ENCODE data around the gene B3GLCT.
"Not testable (repeated sequence)": the region's sequence is repeated elsewhere in the genome, so short reads cannot be mapped to it uniquely, and the experiment has no call there.

Gene B3GLCT

DNA sequence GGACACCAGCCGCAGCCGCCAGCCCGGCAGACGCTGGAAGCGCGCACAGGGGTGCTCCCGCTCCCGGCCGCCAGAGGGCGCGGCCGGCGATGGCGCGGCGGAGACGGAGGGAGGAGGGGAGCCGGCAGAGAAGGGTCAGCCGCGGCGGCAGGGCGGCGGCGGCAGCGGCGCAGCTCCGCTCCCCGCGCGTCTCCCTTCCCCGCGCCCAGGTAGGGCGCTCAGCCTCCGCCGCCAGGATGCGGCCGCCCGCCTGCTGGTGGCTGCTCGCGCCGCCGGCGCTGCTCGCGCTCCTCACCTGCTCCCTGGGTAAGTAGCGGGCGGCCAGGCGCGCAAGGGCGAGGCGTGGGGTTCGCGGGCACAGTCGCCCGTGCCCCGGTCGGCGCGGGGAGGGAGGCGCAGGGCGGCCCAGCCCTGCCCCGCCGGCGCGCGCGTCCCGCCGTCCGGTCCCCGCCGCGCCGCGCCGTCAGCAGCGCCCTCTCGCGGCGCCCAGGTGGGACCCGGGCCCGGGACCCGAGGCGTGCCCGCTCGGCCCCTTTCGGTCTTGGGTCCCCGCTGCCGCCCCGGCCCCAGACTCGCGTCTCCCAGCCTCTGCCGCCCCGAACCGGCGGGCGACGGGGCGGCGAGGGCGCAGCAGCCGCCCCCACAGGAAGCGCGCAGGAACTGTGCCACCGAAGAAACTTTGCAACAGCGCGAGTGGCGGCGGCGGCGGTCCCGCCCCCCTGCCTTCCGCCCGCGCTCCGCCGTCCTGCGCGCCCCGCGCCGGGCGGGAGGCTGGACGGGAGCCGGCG lies at the start of gene B3GLCT:
TSS of gene B3GLCT (plus strand) at position 127 of the 788 bp plus-strand sequence. CDS start at position 237, 110 bp downstream.
- peak; percentile 92 for DNase-seq

DNA sequence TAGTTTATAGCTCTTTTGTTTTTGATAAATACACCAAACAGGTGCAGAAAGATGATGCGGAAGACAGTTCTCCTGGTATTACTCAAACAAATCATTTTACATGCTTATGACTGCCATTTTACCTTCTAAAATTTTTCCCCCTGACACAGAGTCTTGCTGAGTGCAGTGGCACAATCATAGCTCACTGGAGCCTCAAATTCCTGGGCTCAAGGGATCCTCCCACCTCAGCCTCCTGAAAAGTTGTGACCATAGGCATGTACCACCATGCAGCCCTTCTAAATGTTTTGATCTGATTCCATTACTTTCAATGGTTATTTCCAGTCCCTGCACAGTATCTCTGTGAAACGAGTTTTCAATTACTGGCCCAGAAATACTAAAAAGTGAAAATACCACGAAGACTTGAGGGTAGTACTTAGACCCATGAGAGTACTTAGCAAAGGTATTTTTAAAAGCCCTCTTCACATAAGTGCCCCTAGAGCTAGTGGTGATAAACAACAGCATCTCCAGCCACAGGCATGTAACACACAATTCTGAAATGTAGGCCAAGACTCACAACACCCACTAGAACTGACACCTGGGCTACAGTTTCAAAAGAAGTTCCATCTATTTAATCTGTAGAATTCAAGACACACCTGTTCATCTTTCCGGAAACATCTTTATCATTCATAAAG lies 49.3 kb upstream of the B3GLCT start:
- no peak for DNase-seq

DNA sequence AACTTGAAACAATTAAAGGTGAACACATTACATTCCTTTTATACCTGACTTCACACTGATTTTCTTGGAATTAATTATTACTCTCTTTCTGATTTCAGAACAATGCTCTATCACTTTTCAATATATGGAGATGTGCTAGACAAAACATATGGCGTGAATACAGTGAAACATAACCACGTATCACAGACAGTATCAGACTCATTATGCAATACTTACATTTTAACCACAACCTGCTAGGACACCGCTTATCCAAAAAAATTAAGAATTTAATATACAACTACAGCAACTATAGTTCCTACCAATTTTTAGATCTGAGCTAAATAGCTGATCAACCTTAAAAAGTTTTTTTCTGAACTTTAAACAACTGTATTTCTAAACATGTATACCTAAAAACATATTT lies 47.9 kb upstream of the B3GLCT start:
- DNase-seq: no peak

DNA sequence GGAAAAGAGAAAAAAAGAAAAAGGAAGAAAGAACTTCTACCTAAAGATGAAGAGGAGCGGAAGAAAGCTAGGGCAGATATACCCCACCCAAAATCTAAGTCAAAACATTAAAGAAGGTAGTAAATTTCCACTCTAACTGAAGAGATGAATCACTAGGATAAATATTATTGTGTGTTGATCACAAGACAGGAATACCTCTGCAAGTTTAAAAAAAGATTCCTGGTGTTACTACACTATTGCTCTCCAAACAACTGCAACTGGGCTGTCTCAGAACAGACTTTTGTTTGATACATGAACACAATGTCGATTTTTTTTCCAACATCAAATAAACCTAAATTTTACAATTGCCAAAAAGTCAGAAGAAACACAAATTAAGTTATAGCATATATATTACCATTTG lies 44.8 kb upstream of the B3GLCT start:
- no peak for DNase-seq

DNA sequence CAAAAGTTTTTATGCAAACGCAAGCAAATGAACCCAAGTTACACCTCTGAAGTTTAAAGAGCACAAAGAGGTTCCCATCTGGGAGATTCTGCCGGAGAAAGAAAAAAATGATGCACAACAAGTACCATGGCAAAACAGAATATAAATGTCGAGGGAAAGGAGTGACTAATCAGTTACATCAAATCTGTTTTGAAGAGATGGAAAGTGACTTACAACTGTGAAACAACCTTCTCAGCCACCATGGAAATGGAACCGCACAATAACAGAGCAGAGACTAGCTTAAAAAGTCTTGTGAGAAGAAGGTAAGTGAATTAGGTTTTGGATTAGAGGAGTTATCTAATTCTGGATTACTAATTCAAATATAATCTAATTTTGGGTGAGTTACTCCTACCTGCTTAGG lies 40.5 kb upstream of the B3GLCT start:
- no peak for DNase-seq

DNA sequence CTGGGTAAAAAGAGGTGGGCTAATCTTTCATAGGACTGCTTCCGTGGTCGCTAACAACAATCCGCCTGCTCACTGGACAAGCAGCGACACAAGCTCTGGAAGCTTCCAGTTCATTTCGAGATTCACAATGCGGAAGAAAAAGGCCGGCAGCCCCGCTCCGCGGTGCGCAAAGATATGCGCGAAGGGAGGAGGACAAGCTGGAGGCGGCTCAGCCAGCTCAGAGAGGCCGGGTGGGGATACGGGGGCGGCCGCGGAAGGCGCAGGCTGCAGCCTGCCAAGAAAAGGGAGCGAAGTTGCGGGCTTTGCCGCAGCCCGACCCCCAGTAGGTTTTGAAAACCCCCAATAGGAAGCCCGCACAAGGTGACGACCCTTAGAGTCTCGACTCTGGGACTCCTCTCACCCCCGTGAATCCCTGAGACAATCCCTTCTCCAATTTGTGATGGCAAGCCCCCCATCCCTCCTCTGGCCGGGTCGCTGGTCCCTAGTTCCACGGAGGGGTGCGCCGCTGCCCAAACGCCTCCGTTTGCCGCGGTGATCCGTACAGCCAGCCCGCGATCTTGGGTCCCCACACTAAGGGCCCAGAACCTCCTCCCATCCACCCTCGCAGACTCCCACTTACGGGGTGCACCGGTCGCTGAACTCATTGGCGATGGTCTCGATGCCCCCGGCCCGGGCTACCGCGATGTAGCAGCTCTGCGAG lies 38.8 kb upstream of the B3GLCT start:
- peak; percentile 86 for DNase-seq

GRCh38 chr13:31161557-31162150 lies 38.1 kb upstream of the B3GLCT start, which contains the start of gene HSPH1:
HSPH1 (minus strand) TSS chr13:31161904; CDS start chr13:31161582, 322 bp downstream.
- peak; percentile 99 for DNase-seq

GRCh38 chr13:31162151-31163008 lies 37.4 kb upstream of the B3GLCT start:
- no peak for DNase-seq

- DNase-seq: no peak
Measured at GRCh38 chr13:31166591-31166990, 33.2 kb upstream of the B3GLCT start.

DNA sequence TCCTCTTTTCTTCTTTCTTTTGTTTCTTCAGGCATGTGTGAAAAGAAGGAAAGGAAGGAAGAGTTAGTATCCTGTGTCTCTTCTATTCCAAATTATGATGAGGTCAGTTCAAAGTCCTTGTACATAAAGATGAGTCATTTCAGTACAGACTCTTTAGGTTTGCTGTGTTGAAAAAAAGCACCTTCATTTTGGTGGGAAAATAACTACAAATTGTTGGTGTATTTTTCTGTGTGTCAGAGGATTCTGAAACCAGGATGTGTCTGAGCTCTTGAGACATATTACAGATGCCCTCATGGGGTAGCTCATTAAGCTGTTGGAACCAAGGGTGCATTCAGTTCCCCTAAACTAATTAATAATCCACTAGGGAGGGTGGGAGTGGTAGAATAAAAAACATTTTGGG lies 32.3 kb upstream of the B3GLCT start:
- DNase-seq: no peak

DNA sequence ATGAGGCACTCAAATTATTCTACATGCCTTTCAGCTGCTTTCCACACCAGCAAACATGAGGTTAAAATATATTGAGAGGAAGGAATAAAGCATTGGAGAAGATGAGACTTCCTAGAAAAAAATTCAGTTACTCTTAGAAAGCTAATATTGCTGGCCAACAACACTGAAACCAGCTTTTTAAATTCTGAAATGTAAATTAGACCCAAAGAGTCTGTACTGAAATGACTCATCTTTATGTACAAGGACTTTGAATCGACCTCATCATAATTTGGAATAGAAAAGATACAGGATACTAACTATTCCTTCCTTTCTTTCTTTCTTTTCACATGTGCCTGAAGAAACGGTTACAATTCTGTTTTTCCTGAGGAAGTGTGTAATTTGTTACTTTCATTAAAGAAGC lies 31.6 kb upstream of the B3GLCT start:
- DNase-seq: no peak

GRCh38 chr13:31168736-31169135 lies 31.0 kb upstream of the B3GLCT start:
- DNase-seq: no peak

- no peak for DNase-seq
Measured at GRCh38 chr13:31172001-31172400, 27.8 kb upstream of the B3GLCT start.

DNA sequence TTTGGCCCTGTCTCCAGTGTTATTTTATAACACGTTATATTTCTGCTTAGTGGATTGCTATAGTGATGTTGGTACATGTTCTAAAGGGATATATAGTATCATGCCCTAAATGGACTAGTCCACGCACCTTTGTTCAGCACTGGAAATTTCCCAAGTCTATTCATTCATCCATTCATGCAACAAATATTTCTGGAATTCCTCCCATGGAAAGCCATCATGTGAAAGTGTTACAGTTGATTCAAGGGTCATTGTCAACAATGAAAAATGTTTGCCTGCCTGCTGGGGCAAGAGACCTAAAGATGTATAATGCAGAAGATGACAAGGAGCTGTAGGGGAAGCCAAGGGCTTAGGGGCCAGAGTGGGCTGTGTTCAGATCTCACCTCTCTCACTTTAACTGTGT lies 27.2 kb upstream of the B3GLCT start:
- no peak for DNase-seq

- DNase-seq: no peak
Measured at GRCh38 chr13:31174018-31174417, 25.8 kb upstream of the B3GLCT start.

DNA sequence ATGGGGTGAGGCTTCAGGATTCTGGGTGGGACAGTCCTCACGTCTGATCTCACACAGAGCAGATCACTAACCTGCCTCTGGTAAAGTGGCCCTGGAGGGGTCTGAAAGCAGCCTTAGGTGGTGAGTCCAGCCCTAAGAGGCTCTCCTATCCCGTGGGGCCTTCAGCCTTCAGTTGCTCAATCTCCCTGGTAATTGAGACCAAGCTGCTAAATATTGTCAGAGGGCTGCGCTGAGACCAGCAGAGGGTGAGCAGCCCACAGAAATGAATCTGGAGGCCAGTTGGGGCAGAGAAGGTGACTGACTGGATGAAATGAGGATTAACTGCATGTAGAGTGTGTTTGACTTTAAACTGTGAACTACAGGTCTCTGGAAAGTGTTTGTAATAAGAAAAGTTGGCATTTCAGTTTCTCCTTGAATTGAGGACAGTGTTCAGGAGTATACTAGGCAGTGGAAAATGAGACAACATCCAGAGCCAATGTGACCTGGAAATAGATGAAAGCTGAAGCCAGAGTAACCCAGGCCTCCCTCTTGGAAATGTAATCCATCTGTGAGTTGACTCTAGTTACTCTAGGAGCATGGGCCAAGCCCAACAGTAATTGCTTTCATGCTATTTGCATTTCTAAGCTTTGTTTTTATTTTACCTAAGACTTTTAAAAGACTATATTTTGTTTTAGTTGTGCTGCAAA lies 23.8 kb upstream of the B3GLCT start:
- DNase-seq: no peak

DNA sequence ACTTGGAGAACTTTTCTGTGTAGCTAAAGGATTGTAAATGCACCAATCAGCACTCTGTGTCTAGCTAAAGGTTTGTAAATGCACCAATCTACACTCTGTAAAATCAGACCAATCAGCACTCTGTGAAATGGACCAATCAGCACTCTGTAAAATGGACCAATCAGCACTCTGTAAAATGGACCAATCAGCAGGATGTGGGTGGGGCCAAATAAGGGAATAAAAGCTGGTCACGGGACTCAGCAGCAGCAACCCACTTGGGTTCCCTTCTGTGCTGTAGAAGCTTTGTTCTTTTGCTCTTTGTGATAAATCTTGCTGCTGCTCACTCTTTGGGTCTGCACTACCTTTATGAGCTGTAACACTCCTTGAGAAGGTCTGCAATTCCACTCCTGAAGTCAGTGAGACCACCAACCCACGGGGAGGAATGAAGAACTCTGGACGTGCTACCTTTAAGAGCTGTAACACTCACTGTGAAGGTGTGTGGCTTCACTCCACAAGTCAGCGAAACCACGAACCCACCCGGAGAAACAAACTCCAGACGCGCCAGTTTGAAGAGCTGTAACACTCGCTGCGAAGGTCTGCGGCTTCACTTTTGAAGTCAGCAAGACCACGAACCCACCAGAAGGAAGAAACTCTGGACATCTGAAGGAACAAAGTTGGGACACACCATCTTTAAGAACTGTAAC lies 21.8 kb upstream of the B3GLCT start:
- DNase-seq: not testable (repeated sequence)

GRCh38 chr13:31179241-31179640 lies 20.5 kb upstream of the B3GLCT start:
- no peak for DNase-seq

- no peak for DNase-seq
Measured at GRCh38 chr13:31179754-31180153, 20.0 kb upstream of the B3GLCT start.

- no peak for DNase-seq
Measured at GRCh38 chr13:31182987-31183386, 16.8 kb upstream of the B3GLCT start.

DNA sequence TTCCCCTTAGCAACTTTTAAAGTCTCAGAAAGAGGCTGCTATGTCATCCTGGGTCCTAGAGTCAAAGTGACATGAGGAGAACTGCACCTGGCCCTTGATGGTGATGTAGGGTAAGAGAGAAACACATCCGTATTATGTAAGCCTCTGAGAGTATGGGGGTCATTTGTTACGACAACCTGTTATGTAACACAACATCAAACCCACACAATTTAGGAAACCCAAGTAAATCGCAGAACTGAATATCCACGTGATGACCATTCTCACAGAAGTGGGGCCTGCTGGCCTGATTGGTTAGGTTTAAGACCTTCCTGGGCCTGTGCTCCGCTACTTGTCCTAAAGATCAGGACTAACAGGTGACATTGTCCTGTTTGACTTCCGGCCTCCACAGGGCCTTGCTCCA lies 15.3 kb upstream of the B3GLCT start:
- no peak for DNase-seq
